NCI-H2227 (cell line): ENCODE results near the gene EML3.
A peak's percentile ranks its signal among the peaks of the same experiment; 100 is the strongest.
"Not testable (repeated sequence)": the region's sequence is repeated elsewhere in the genome, so short reads cannot be mapped to it uniquely, and the experiment has no call there.

Experiments used
- DNase-seq: peaks from one replicate; lab custom pipeline; 2025; ENCODE audit not compliant: unreplicated experiment; lab: John Stamatoyannopoulos, UW

EML3 gene

DNA sequence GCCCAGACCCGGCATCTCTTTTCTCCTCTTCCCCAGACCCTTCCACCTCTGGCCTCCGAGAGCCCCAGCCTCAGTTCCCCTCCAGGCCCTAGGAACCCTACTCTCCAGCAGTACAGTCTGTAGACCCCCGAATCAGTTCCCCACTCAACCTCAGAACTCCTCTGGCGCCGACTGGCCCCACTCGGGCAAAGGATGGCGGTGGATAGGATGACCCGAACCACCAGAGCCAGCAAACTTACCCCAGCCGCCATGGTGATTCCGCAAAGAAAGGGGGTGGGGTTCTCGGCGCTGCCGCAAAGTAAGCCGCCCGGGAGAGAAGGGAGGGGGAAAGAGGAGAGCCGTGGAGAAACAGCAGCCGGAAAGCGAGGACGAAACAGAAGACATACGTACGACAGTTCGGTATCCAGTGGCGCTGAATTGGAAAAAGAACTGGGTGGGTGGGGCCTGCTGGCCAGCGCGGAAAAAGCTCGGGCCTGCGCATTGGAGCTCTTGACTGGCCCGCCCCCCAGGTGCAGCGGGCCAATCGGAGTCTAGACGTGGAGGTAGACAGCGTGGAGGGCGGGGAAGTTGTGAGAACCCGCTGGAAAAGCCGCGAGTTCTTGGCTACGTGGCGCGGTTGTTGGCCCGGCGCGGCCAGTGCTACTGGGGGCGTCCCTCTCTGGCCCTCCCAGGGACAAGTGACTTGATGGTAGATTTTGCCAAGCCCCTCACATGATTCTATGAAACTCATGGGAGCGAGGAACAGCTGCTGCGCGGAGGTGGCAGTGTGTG, 38.8 kb downstream of the EML3 start, which contains the start of gene EEF1G:
Gene EEF1G (minus strand): TSS at position 300 of the 771 bp plus-strand sequence. CDS start 49 bp downstream, at position 251.
- DNase-seq: peak; percentile 99

DNA sequence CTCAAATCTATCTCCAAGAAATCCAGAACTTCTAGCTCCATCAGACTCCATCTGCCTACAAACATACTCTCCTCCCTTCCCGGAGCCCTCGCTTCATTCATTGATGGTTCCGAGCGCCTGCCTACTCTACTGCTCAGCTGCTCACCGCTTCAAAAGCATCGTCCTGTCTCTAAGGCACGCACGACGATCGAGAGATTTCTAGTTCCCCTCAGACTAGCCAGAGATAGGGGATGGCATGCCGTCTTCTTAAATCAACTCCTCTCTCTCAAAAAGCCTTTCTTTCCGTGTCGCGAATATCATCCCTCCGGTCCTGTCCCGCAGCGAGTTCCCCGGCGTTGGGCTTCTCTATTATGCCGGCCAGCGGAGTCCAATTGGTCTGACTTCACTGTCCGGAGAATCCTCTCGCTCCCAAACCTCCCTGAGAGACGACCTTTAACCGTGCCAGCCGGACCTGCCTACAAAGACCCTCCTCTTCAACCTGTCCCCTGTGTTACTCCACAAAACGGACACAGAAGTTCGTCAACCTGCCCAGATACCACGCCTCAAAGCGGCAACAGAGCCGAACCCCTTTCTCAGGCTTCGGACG, 39.5 kb downstream of the EML3 start:
- peak; percentile 40 for DNase-seq

DNA sequence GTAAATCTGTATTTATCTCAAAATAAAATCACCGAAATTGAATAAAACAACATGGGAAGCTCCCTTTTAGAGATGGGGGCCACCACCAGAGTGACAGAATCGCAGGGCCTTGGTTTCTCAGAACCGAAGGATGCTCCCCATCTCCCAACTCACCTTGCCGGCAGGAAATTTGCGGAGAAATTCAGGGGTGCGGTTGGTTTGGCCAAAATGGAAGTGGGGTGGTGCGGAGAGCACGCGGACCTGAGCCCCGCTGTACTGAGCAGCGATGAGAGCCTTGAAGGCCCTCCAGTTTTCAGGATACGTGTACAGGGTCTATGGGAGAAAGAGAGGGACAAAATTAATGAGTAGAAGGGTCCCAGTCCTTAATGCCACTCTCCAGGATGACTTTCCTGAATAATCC, 40.1 kb downstream of the EML3 start:
- no peak for DNase-seq

DNA sequence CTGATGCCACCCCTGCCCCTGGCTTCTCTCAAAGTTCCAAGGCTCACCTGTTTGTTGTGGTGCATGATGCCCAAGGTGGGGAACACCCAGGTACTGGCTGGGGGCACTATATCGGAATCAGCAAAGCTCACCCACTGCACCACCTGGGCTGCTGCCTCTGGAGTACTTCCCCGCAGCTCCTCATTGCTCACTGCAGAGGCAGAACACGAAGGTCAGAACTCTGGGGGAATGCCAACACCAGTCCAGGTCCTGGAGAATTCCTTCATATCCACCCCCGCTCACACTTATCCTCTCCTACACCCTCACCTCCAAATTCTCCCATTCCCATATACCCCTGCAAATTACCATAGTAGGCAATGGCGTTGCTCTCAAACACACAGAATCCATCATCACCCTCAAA, 41.1 kb downstream of the EML3 start:
- DNase-seq: not testable (repeated sequence)

DNA sequence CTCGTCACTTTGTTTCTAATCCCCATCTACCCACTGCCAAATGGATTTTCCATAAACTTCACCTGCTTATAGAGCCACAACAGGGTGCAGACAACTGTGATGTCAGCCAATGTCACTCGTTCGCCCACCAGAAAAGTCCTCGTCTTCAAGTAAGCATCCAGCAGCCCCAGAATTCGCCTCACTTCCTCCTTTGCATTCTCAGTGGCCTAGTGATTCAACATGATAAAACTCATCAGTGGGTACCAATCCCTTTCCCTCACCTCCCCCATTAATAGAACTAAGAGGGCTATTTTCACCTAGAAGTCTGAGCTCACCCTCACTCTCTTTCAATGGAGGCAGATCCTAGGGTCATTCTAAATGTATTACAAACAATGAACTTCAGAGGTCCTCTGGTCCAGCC, 41.7 kb downstream of the EML3 start:
- DNase-seq: not testable (repeated sequence)

DNA sequence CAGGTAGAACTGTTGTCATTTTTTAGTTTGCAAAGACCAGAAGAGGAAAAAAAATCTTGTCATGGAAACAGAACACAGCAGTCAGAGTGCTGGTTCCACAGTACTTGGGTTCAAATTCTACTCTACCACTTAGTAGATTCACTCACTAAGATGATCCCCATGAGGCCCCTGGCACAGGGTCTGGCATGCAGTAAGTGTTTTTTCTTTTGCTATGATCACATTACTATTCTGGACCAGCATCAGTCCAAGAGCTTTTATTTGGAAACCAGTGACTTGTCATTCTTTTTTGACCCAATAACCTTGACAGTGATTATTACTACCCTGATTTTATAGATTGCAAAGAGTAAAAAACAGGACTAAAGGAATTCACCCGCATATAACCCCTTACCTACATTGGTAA, 43.0 kb downstream of the EML3 start:
- DNase-seq: no peak

DNA sequence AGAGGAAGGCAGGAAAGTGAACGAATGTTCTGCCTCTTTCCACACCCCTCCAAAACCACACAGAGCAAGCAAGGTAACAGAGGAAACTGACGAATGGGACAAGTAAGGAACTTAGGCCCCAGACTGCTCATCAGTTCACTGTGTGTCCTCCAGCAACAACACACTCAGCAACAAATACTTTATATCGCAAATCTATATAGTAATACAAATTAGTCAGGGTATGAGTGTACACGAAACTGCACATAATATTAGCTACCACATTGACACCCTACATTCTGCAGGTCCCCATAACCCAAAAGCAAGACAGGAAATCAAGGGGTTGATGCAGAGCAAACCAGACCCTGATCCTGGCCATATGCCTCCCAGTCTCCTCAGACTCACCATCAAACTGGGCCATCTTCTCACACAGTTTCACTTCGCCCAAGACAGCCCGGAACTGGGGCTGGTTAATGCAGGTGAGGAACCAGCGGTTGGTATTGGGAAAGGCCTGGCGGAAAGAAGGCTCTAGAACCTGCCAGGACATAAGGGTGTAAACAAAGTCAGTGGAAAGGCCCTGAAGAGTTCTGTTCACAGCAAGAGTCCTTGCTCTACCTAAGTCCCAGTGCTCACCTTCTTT, 45.4 kb downstream of the EML3 start:
- DNase-seq: no peak

DNA sequence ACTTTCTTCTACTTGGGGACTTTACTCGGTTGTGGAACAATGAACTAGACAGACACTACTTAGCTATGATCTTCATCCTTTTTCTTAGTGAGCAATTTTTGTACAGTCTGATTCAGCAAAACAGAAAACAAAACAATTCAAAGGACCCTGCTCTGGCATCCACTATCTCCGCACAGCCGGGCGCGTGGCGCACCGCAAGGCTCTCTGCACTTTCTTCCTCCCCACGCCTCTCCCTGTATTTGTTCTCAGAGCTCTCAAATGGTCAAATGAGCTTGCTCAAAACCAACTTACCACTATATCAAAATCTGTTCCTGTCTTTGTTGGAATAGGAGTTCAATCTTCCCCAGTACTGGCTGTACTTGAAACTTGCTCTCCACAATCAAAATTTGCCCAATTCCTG, 46.3 kb downstream of the EML3 start:
- DNase-seq: no peak

DNA sequence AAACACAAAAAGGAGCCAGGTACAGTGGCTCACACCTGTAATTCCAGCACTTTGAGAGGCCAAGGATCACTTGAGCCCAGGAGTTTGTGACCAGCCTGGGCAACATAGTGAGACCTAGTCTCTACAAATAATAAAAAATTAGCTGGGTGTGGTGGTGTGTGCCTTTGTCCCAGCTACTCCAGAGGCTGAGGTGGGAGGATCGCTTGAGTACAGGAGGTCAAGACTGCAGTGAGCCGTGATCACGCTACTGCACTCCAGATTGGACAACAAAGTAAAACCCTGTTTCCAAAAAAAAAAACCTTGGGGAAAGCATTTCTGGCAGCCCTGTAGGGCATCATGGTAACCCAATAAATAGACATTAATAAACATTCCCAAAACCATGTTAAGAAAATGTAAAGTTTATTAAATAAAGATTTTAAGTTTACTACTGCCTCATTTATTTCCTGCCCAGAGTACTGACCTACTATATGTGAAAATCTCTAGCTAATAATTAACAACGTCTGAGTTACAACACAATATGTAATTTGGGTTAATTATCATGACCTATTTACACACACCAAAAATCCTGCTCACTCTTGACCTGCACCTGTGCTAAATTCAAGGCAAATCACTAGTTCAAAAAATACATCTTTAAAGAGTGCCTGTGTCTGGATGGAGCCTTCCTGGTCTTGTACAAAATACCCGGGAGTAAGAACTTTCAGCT, 47.3 kb downstream of the EML3 start:
- no peak for DNase-seq

DNA sequence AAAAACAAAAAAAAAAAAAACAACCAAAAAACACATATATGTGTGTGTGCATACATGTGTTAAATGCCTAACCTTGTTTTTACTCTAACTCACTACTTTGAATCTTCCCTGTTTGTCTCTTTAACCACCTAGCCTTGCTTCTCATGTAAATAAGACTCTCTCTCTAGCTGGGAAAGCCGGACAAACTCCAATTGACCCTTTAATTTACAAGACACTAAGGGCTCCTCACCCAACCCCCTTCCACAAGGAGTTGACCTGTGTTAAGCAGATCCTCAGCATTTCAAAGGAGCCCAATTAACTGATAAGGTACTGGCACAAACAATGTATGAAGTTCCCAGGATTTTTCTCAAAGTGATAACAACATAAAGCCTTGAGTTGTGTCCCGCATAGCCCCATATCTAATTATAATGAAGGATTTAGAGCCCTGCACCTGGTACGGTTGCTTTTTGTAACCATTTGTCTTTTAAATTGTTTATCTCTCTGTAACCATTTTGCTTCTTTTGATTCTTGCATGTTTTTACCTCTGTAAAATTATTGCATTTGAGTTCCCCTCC, 50.8 kb downstream of the EML3 start:
- DNase-seq: not testable (repeated sequence)

DNA sequence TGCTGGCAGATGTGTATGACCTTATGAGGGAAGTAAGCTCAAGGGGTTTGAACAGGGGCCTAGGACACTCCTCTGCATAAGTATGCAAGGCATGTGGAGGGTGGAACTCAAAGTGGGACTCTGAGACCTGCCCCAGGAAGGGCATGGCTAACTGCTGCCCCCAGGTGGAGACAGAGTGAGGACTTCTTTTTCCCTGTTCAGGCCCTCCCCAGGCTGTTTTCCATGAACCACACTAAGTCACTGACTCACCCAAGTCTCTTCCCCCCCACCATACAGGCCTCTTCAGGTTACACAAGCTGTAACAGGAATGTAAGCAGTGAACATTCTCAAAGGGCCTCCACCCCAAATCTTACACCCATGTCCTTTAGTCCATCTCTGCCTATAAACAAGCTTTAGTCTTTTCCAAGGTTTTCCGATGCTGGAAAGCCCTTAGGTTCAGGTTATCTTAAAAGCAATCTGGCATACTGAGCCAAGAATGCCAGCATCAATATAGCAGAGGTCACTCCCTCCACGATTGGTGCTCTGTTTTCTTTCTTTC, 51.9 kb downstream of the EML3 start:
- DNase-seq: peak; percentile 59

DNA sequence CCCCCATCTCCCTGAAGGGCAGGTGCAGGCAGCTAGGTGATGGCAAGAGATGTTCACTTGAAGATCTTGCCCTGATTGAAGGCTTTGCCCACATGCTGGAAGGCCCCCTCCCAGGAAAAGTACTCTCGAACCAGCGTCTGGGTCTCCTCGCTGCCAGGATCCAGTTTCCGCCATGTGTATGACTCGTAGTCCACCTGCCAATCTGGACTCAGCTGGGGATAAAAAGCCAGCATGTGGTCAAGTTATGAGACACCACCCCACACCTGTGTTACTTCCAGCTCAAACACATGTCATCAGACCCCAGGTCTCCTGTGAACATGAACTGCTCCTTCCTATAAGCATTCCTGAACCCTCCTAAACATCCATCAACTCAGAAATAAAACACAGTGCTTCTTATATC, 52.9 kb downstream of the EML3 start:
- not testable (repeated sequence) for DNase-seq

DNA sequence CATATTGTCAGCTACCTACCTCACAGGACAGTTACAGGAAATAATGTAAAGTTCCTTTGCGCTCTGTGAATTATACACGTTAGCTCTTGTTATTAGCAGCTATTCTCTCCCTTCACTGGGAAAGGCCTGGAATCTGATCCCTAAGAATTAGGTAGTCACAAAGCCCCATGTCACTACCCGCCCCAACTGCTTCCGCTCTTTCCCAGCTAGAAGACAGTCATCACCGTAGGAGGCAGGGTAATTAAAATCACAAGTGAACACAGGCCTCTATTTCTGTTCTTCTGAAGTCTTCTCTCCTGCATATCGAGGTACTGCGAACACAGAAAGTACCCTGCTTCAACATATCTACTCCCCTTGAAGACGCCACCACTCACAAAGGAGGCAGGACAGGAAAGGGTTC, 53.4 kb downstream of the EML3 start:
- DNase-seq: no peak

DNA sequence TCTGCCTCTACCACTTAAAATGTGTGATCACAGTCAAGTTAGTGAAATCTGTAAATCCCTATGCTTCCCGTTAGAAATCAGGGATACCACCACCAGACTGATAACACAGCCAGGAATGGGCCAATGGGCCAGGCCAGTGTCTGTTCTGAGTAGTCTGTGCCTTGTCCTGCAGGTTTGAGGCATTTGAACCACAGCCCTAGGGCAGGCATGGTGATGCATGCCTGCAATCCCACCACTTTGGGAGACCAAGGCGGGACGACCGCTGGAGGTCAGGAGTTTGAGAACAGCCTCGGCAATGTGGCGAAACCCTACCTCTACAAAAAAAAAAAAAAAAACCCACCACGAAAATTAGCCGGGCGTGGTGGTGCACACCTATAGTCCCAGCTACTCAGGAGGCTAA, 53.9 kb downstream of the EML3 start:
- DNase-seq: no peak

DNA sequence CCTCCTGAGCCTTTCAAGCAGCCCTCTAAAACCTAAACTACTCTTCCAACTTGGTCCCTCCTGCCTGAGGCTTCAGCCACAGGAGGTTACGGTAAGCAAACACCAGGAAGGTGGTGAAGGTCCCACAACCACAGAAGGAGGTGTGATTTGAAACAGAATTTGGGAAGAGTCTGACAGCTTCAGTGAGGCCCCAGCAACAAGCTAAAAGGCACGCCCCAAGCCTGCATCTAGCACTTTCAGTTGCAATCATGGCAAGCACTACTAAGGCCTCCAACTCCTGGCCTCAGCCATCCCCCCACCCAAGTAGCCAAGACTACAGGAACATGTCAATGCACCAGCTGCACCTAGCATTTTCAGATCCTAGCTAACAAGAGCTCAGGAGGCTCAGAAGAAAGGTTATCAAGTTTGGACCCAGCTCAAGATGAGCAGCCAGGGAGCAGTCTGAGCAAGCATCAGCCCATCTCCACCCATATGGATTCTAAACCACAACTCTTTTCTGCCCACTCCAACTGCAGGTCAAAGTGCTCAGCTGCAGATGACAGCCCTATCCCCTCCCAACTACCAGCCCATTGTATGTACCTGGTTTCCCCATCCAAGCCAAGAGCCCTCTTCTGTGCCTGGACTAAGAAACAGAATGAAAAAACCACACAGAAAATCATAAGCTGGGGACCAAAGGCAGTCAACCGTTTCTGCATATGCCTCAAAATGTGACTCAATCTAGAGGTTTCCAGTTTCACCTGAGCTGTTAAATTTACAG, 55.5 kb downstream of the EML3 start:
- no peak for DNase-seq

DNA sequence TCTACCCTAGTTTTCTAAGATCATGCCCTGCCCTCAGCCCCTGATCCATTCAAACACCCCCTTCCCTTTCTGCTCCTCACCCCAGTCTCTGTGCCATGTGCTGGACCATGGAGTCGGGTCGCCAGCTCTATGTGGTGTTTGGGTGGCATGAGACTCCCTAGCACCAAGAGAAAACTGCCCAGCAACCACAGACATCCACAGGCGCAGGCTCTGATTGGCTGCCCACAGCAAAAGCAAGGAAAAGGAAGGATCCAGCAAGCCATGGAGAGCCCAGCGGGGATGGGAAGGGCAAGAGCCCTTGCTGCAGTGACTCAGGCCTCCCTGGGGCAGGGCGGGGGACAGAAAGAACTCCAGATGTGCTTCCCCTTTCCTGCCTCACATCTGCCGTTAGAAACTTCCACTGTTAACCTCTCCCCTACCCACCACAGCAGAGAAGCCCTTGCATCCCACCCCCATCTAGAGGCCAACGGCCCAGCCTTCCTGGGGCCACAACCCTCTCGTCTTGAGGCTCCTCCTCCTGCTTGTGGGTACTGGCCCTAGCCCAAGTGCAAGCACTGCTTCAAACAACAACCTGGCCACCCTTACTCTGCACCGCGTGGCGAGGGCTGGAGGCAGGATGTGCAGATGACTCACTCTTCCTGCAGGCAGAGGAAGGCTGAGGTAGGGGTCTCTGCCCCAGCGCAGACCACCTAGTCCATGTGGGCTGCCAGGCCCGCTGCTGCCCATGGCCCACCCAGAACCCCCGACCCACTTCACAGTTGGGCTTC, 56.3 kb downstream of the EML3 start:
- peak; percentile 84 for DNase-seq

DNA sequence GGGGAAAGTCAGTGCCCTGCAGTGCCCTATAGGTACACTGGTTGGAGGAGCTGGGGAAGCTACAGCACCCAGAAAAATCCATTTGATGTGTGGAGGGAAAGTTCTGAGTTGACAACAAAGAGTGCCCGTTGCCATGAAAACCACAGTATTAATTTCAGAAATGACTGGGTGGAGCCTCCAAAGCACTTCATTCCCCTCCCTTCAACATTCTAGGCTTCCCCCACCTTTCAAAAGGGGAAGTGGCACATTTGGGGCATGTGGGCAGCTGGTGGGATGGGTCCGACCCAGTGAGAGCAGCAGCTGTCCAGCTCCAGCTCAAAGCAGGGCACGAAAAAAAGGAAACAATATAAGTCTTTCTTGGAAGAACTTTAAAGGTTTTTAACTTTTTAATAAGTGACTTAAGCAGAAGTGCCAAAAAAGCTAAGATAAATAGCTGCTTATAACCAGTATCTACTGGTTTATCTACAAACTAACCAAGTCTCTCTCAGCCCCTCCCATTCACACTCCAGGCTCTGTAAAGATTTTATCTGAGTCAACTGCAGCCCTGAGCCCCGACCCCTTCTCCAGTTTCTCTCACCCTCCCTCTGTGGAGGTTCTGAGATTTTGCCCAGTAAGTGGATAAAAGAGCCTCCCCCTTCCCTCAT, 57.0 kb downstream of the EML3 start:
- no peak for DNase-seq

DNA sequence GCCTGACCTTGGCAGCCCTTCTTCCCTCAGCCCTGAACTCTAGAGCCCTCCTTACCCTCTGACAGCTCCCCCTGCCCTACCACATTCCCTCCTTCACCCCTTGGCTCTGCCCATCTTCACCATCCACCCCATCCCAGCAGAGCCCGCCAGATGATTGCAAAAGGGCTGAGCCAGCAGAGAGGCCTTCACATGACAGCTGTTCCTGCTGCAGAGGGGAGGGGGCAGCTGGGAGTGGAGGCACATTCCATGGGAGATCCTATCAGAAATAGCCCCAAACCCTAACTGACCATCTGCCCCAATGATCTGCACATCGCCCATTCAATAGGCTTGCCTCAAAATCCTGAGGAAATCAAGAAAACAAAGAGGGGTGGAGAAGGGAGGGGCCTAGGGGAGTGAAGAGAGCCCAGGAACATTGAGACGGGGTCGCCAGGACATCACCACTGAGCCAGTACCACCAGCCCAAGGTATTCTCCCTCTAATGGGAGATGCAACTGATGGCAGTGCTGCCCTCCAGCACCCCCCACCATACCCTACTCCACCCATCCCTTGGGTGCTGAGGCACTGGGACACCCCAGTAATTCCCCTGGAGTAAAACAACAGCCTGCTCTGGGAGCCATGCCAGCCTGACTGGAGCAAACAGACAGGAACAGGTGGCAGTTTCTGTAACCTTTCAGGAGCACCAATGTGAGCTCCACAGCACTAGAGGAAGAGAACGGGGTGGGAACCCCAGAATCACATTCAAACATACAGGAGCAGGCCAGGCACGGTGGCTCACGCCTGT, 58.0 kb downstream of the EML3 start:
- no peak for DNase-seq
